ENCODE results near the gene SMIM13.
A peak's percentile ranks its signal among the peaks of the same experiment; 100 is the strongest.

SMIM13 gene

DNA sequence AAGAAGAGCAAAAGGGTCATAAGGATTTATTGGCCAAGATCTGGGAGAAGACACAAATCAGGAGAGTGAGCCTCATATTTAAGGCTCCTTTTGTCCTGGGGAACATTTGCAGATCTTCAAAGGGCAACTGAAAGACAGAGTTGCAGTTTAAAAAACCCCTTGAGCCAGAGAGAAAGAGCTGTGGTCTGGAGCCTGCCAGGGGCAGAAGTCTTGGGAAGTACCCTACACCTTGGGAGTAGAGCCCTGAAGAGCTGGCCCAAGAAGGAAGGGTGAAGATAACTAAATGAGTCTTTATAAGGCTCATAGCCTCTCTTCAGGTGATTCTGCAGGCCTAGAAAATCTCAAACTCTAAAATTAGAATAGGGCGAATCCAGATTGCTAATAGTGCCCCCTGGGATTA lies 57.9 kb downstream of the SMIM13 start:
- DNase-seq: no peak

DNA sequence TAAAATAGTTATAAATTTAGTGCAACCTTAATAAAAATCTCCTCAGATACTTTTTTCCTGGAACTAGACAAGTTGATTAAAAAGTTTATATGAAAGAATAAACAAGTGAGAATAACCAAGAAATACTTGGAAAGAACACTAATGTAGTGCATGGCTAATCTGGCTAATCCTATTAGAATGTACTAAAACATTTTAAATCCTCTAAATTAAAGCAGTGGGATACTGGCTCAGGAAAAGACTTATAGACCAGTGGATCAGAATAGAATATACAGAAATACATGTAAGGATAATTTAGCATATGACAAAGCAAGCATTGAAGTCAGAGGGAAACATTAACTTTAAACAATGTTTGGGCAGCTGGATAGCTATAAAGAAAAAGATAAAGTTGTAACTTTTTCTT lies 58.9 kb downstream of the SMIM13 start:
- DNase-seq: no peak

DNA sequence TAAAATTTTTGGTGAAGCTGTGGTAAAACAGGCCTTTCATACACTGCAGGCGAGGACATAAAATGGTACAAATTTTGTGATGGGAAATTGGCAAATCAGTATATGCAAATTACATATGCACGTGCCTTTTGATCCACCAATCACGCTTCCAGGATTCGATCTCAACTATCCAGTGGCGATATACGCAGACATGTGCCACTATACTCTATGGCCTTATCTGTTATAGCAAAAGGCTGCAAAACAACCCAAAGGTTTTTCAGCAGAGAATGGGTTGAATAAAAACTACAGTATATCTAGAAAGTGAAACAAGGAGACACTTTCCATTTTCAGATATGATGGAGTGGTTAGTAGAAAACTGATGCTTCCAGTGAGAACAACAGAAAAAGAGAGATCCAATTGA lies 59.8 kb downstream of the SMIM13 start:
- DNase-seq: no peak

DNA sequence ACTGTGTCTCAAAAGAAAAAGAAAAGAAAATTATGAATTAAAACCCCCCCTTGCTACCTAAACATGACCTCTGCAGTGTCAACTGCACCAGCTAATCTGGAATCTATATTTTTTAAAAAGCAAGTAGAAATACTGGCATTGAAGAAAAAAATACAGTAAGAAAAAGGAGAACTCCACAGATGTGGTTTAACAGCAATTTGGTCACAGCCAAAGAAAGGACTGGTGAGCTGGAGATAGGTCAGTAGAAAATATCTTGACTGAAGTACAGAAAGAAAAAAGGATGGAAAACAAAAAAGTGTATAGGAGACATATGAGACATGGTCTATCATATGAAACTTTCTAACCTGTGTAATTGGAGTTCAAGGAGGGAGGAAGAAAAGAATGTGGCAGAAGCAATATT lies 62.0 kb downstream of the SMIM13 start:
- no peak for DNase-seq

DNA sequence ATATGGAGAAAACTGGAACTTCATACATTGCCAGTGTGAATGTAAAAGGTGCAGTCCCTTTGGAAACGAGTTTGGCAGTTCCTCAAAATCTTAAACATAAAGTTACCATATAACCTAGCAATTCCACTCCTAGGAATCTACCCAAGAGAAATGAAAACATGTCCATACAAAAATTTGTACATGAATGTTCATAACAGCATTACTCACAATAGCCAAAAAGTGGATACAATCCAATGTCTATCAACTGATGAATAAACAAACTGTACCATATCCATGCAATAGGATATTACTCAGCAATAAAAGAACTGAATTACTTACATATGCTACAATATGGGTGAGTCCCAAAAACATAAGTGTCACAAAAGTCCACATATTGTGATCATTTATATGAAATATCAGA lies 66.6 kb downstream of the SMIM13 start:
- DNase-seq: no peak

DNA sequence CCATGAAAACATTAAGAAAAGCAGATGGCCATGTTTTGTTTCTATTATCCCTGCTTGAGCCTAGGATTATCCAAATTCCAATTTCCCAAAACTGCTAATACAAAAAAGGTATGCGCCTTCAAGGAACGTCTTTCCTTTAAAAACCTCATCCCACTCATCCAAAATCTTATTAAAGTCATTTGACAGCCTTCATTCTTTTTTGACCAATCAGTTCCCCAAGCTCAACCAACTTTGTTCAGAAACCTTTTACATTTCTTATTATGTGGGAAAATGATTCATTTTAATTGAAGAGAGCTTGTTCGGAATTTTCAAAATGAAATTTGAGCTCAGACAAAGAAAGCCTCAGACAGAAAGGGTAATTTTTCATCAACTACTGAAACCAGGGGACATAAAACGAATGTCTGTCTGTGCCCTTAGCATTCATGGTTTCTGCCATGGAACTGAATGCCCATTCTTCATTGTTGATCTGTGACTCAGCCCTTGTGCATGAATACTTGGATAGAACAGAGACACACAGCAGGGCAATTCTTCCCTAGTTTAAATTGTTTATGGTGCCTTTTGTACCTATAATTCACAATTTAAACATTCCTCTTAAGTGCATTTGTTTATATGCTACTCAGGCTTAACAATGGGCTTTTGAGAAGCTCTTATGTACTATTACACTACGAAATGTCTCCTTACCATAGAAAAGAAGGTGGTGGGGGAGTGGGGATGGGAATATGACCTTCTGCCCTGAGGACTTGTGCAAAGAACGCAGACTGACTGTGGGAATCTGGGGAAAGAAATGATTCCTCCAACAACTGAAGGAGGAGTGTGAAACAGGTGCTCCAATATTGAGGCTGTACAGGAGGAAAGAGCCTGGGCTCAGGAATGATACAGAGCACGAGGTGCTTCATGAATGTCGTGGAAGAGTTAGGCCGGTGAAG lies 67.7 kb downstream of the SMIM13 start:
- peak in 21 of 56 donors; percentile 2 to 52 (median 20) for DNase-seq

DNA sequence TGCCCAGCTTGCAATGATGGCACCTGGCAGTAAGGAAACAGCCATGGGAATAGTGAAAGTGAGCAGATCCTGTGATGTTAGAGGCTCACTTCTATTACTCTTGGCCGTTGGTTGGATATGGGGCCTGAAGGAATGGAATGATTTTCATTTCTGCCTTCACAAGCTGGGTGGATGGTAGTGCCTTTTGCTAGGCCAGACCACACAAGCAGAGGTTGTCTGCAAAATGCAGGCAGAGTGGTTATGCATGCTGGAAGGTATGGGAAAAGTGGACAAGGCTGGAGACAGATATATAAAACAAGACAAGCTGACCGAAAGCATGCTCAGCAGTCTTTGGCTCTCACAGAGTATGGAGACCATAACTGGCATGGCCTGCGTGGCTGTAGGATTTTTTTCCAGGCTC lies 68.6 kb downstream of the SMIM13 start:
- DNase-seq: no peak

DNA sequence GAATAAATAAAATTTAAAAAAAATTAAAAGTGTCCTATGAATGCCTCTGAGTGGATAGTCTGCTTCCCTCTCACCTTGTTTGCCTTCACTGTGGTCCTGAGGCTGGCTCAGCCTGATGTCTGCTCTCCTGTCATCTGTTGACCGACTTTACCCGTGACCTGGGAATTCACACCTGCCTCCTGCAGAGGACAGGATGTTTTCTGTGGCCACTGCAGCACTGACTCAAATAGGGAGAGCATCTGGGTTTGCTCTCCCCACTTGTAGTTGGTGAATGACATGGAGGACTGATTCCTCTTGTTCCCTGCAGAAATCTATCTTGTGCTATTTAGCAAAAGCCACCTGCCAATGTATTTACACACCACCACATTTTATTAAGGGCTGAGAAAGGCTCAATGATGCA lies 70.3 kb downstream of the SMIM13 start:
- DNase-seq: no peak

DNA sequence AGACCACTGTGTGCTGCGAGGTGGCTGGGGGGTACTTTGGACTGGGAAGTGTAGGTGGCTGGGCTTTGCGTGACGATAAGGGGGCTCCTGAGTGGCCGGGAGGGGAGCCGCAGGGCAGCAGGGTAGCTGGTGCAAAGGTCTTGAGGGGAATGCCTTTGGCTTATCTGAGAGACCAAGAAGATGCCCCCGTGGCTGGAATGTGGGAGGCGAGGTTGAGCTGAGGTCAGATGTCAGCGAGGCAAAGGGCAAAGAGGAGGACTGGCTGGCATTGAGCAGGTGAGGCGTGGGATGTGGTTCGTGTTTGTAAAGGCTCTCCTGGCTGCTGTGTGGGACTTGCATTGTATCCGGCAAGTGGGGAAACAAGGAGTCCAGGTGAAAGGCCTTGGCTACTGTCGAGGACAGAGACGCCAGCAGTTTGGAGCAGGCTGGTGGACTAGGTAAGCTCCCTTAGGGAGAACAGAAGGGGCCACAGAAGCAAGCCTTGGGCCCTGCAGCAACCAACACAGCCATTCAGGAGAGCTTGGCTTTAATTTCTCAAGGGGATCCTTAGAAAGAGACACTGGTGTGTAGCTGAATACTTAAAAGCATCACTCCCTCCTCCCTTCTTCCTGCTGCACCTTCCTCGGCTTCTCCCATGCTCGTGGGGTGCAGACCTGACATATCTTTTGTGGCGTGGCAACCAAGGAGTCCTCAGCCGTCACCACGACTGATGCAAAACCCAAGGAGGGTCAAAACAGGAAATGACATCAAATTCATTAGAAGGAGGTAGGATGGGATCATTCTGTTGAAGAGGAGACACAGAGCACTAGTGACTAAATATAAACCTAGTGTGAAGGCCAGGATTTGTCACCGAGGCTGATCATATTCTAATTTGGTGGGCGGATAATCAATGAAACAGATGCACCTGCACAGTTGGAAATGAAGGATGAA lies 71.3 kb downstream of the SMIM13 start:
- DNase-seq: no peak

DNA sequence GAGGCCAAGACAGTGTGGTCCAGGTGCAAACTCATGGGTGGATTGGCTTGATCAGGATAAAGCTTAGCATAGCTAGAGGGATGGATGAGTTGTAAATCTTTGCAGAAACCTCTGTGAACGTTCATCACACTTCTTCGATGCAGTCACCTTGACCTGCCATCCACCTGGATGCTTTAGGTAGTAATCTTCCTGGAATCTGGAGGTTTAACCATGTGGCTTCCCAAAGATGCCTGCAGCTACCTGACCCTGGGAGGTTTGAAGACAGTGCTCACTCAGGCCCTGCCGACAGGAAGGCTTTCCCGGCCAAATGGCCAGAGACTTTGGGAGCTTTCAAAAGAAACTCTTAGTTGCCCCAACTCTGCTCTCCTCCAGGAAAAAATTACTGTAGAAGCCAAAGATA lies 73.3 kb downstream of the SMIM13 start:
- no peak for DNase-seq

DNA sequence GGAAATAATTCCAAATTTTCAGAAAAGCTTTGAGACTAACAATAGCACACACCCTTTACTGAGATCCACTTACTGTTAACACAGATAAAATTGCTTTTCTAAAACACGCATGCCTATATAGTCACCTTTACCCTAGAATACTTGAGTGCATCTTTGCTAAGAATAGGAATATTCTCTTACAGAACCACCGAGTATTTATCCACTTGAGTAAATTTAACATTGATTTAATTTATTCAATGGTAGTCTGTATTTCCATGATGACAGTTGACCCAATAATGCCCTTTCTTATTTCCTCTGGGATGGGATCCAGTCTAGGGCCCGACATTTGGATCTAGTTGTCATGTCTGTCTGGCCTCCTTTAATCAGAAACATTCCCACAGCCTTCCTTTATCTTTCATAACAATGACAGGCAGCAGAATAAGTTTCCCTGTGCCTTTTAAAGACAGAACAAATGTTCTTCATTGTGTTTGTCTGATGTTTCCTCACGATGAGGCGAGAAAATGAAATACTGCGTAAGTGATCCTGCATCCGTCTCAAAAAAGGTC lies 74.5 kb downstream of the SMIM13 start:
- DNase-seq: no peak

DNA sequence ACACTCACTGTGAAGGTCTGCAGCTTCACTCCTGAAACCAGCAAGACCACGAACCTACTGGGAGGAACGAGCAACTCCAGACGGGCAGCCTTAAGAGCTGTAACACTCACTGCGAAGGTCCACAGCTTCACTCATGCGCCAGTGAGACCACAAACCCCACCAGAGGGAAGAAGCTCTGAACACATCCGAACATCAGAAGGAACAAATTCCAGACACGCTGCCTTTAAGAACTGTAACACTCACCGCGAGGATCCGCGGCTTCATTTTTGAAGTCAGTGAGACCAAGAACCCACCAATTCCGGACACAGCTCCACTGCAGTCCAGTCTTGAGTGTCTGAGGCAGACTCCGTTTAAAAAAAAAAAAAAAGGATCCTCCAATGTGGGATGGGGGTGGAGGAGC lies 78.3 kb downstream of the SMIM13 start:
- DNase-seq: no peak

DNA sequence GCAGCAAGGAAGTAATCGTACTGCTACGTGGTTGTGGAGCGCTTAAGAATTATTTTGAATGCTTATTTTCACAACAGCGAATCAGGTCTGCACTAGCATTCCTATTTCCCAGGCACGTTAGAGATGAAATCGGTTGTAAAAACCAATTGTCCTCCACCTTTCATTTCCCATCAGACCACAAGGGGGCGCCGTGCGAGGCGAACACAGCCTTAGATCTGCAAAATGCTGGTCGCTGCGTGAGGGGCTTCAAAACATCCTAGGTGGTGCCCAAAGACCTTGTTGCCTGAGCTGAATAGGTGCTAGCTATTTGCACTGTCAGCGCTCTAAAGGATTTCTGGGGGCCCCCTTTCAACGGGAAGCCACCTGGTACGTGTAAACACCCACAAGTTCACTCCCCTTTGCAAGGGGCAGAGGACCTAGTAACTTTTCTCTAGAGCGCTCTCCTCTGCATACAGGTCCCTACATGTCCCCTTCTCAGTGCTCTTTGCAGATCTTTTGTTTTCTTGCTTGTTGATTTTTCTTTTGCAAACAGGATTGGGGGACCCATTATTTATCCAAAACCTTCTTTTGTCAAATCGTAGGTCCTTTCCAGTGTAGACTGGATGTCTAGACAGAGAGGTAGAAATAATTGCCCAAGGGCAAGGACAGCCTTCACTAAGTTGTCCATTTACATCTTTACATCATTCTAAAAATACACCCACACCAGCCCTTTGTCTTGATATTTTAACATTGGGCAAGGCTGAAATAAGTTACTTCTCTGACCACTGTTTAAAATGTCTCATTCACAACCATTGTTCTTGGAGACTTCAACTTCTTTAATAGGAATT lies 79.1 kb downstream of the SMIM13 start:
- peak in 38 of 56 donors; percentile 2 to 75 (median 32) for DNase-seq

DNA sequence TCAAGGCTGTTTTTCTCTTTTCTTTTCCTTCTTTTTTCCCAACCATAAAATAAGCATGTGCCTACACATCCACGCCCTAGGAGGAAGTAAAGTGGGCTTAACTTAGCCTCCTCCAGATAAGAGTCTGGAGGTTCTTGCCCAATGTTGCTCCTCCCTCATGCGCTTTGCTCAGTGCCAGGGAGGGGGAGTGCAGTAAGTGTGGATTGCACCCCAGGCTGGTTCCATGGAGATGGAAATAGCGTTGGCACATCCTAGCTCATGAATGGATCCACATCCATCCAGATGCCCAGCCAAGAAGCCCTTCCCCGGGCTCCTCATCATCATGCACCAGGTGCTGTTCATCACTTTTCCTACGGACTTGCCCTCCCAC lies 80.6 kb downstream of the SMIM13 start:
- DNase-seq: no peak

DNA sequence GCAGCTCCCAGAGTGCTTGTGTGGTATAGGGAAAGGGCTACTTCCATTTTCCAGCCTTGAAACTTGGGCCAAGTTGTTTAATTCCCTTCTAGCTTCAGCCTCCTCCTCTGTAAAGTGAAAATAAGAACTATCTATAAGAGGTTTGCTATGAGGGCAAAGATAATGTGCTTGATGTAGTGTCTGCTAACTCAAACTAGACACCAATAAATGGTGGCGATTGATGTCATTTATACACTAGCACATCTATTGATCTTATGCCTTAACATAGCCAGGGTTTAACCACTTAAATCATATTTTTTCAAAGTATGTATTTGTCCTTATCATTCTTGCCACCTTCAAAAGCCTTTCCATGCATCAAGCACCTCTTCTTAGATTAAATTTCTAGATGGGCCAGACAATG lies 83.6 kb downstream of the SMIM13 start:
- no peak for DNase-seq

DNA sequence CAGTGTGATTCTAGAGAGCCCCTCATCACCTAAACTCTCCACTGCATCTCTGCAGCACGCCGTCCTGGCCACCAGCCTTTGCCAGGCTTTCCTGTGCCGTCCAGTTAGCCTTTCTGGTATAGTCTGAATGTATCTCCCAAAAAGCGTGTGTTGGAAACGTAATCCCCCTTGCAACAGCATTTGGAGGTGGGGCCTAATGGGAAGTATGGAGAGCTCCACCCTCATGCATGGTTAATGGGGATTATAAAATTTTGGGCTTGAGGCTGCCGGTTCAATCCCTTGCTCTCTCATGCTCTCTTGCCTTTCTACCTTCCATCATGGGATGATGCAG lies 85.4 kb downstream of the SMIM13 start:
- DNase-seq: no peak

DNA sequence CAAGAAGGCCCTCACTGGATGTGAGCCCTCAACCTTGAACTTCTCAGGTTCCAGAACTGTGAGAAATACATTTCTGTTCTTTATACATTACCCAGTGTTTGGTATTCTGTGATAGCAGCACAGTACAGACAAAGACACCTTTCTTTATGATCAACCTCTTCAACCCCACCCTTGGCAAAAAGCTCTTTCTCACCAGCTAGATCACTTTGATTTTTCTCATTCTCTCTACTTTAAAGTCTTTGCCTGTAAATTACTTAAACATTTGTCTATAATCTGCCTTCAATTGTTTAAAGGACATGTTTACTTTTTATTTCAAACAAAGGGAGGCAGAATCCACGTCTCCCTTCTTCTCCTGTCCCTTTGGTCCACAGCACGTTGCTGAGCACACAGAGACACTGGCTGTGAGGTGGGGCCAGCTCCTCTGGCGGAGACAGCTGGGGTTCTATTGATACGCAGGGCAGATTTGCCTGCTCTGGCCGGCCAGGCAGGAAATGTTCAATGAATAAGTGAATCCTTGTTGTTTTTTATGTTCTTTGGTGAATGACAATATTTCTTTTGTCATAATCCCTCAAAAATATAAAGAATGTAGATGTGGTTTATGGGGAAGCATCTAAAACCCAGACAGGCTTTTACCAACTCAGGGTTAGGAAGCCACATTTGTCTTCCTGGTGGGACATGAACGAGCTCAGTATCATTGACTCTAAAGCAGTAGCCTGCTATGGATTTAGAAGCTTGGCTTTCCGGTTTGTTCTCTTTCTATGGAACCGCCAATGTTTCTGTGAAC lies 86.0 kb downstream of the SMIM13 start:
- DNase-seq: no peak

DNA sequence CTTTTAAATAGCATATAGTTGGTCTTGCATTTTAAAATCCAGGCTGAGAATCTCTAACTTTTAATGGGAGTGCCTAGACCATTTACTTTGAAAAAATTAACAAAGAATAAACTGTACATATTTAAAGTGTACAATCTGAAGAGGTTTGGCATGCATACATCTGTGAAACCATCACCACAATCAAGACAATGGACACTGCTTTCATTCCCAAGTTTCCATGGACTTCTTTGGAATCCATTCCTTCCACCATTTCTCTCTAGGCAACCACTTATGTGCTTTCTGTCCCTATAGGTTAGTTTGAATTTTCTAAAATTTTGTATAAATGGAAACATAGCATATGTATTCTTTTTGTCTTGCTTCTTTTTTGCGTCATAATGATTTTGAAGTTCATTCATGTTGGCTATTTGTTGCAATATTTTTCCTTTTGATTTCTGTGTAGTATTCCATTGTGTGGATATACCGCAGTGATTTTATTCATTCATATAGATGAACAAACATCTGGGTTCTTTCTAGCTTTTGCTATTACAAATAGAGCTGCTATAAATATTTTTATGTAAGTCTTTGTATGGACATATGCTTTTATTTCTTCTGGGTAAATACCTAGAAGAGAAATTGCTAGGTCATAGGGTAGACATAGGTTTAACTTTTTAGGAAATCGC lies 88.0 kb downstream of the SMIM13 start:
- no peak for DNase-seq

DNA sequence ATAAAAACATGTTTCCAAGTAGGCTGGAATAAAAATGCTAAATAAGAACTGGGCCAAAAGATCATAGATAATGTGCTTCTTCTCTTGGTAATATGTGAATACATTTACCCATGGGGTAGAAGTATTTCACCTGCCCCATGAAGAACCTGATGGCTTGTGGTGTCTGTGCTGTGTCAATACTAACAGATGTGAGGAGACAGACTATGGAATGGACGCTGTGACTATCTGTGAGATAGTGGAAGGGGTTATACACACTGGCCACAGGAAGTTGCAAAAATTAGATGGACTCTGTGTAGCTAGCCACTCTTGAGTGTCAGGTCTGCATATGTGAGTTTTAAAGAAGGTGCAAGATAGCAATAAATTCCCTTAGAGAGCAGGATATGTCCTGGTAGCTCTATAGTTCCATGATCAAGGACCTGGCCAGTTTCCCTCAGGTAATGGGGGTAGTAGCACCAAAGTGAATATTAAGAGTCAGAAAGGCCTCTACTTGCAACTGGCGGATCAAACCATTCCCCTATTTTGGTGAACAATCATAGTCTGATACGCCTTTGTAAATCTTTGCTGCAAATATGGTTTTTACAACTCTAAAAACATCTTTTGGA lies 90.2 kb downstream of the SMIM13 start:
- DNase-seq: no peak
